GM10847 (cell line): ENCODE results near the gene MYOD1.

Experiments used
- POLR2A ChIP-seq: IDR thresholded peaks from 2 replicates; pipeline ENCODE4 v1.6.1; 2011; ENCODE audit not compliant: insufficient read length; ENCODE audit errors: extremely low read depth

Gene MYOD1

GRCh38 chr11:17736930-17737817, 17.8 kb downstream of the MYOD1 start:
- no peak for TF ChIP-seq POLR2A

- TF ChIP-seq POLR2A: no peak
Measured at GRCh38 chr11:17738151-17738973, 19.0 kb downstream of the MYOD1 start.

GRCh38 chr11:17739945-17740338, 20.6 kb downstream of the MYOD1 start:
- no peak for TF ChIP-seq POLR2A

DNA sequence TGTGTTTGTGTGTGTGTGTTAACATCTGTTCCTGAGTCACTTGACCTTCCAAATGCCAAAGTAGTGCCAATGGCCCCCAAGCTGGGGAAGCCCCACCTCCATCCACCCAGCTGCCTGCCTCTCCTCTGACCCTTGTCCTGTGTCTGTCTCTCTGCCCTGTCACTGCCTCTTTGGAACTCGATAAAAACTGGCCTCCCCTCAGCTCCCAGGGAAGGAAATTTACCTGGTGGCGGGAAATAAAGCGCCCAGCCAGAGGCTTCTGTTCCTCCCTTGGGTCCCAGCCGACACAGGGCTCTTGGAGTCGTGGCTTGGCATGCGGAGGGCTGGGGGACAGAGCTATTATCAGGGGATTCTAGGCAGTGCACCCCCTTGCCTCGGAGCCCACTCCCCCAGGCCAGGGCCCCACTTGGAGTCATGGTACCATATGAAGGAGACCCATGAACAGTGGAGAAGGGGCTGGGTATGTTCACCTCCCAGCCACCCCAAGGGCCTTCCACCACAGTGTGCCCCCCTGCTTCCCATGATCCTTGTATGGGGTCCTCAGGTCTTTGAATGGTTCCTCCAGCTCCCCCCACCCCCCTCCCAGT, 21.4 kb downstream of the MYOD1 start:
- TF ChIP-seq POLR2A: no peak

DNA sequence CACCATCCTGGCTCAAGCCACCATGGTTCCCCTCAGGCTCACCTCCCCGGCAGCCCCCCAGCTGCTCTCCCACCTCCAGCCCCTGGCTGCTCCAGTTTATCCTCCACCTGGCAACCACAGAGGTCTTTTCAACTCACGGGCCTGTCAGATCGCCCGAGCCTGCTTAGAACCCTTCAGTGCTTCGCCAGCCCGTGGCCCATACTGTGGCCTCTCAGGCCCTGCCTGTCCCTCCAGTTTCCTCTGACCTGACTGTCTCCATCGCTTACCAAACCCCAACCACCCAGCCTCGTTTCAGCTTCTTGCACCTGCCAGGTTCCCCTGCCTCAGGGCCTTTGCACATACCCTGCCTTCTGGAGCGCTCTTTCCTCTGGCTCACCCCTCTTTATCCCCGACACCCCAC, 22.1 kb downstream of the MYOD1 start:
- no peak for TF ChIP-seq POLR2A

- no peak for TF ChIP-seq POLR2A
Measured at GRCh38 chr11:17742019-17742418, 22.6 kb downstream of the MYOD1 start.

GRCh38 chr11:17743026-17743807, 23.8 kb downstream of the MYOD1 start:
- no peak for TF ChIP-seq POLR2A

GRCh38 chr11:17743808-17744119, 24.4 kb downstream of the MYOD1 start:
- TF ChIP-seq POLR2A: no peak

GRCh38 chr11:17744151-17744940, 25.0 kb downstream of the MYOD1 start:
- TF ChIP-seq POLR2A: no peak

DNA sequence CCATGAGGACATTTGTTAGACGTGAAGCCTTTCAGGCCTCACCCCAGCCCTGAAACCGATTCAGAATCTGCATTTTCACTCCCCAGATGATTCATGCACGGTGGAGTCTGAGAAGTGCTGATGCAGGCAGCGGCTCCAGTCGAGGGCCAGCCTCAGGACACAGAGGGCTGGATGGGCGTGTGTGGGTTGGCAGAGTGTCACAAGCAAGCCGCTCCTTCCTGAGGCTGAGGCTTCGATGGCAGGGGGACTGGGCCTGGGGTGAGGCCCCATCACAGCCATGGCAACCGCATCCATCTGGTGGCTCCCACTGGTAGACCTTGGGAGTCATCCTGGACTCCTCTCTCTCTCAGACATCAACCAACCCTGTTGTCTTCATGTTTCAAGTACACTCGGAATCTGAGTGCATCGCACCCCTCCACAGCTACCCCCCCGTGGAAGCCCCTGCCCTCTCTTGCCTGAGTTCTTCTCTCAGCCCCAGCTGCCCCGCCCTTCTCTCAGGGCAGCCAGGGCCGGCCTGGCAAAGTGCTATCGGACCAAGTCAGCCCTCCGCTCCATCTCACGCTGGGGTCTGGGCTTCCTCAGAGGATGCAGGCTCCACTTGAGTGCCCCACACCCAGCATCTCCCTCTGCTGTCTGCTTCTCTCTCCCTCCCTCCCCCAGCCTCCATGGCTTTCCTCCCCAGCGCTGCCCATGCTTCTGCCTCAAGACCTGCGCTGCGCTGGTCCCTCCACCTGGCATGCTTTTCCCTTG, 25.8 kb downstream of the MYOD1 start:
- no peak for TF ChIP-seq POLR2A

DNA sequence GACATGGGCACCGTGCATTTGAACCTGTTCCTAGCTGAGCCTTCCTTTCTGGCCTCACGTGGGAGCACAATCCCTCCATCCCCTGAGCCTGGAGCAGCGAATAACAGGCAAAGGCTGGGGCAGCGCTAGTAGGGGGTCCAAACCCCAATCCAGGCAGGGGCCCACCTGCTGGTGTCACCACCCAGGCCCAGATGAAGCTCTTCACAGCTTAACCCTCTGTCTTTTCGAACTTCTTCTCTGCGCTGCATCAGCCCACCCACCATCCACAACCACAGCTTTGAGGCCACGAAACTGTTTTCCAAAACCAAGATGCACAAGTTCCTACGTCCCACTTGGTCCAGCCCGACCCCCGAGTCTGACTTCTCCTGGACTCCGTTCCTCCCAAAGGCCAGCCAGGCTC, 26.7 kb downstream of the MYOD1 start:
- no peak for TF ChIP-seq POLR2A

GRCh38 chr11:17747131-17747955, 28.0 kb downstream of the MYOD1 start:
- TF ChIP-seq POLR2A: no peak

GRCh38 chr11:17748044-17748443, 28.7 kb downstream of the MYOD1 start:
- TF ChIP-seq POLR2A: no peak
